Stimulated activated CD8-positive, alpha-beta memory T cell treated with anti-CD3 and anti-CD28 coated beads, Interleukin-4, amount 100 ng/mL, for 4 hours (primary cell): Measurements from ENCODE around the gene CCDC85C.

Source experiments
- DNase-seq, 2 donors: peaks; one replicate each; pipeline ENCODE4 v3.0.0-alpha.2; 2020; ENCODE audit warnings: low read depth in 2 of 2, low spot score in 1 of 2

Gene CCDC85C

DNA sequence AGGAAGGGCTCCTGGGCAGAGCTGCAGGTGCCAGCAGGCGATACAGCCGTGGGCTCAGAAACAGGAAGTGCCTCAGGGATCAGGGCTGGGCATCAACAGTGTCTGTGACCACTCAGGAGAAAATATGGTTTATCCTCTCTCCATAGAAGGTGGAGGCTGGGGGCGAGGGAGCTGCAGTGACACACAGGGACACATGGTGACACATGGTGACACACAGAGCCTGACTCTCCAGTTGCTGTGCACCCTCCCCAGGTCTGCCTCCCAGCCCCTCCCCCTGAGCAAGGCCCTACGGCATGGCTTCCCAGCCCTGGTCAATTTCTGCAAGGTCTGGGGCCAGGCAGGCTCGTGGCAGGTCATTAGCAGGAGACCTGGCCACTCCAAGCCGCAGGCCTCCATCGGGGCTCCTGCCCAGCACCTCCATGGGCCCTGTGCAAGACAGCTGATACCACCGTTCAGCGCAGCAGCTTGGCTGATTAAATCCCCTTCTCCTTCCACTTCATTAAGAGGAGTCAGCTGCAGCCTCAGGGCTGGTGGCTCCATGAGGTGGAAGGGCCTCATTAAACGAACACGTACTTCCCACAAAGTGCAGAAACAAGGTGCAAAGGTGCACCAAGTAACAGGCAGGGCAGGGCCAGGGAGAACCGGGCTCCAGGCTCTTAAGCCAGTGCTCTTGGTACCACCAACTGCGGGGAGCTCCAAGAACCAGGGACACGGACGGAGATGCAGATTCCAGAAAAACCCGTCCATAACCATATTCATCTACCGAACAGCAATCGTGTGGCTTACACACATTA lies 62.1 kb downstream of the CCDC85C start:
- no peak for DNase-seq

GRCh38 chr14:99541211-99541610 lies 62.8 kb downstream of the CCDC85C start:
- DNase-seq: no peak

- DNase-seq: no peak
These were observed 63.6 kb downstream of the CCDC85C start for GRCh38 chr14:99540196-99541032.

DNA sequence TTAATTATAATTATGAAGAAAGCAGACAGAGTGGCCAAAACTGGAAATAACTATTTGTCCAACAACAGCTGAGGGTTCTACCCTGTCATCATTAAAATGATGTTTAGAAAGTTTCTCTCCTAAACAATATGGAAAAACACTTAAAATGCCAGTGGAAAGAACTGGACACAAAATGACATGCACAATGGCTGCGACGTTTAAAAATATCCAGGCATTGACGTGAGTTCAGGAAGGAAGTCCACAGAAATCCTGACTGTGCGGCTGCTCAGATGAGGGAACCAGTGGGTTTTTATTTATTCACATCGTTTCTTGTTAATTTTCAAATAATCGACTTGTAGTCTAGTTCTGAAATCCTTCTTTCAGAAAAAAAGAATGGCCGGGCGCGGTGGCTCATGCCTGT lies 64.5 kb downstream of the CCDC85C start:
- no peak for DNase-seq

DNA sequence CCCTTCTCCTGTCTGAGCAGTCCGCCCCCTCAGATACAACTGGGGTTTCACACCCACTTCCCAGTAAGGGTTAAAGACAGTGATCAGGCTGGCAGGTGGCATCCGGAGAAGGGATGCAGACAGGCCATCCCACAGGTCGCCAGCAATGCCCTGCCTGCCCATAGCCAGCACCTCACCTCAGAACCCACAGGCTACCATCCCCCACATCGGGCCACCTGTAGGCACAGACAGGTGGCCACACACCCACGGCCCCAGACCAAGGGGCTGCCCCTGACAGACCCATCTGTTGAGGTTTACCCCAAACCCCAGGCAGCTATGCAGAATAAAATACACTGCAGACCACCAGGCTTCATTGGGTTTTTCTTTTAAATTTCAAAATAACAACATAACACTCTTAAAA lies 65.3 kb downstream of the CCDC85C start:
- DNase-seq: no peak

GRCh38 chr14:99538275-99538674 lies 65.7 kb downstream of the CCDC85C start:
- no peak for DNase-seq

DNA sequence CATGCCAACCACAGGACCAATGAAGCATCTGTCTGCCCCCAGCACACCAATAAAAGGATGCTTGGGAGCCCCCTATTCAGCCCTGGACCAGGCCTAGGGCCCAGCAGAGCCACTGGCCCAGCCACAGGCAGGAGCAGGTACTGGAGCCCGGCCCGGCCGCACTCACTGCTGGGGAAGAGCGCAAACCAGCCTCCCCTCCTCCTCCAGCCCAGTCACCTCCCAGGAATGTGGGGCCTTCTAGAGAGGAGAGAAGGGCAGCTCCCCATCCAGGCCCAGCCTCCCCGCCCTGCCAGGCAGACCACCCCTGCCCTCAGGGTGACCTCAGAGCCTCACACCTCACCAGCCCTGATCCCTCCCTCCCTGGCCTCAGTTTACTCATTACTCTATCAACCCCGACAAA lies 66.6 kb downstream of the CCDC85C start:
- DNase-seq: no peak

GRCh38 chr14:99535908-99536778 lies 67.9 kb downstream of the CCDC85C start:
- DNase-seq: no peak

GRCh38 chr14:99535448-99535847 lies 68.6 kb downstream of the CCDC85C start:
- DNase-seq: no peak

DNA sequence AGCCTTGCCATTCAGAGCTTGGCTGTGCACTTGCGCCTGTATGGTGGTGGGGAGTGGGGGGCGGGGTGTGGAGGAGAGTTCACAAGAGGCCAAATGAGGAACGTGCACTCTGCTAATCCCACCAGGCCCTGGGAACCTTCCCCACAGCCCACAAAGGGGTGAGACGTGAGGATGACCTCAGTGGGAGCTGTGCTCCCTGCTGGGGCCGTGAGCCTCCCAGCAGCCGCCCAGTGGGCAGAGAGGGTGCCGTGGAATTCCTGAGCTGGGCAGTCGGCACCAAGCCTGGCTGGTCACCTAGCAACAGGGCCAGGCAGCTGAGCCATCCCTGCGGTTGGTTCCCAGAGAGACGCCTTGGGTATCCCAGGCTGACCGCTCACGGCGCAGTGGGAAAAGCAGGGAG lies 69.1 kb downstream of the CCDC85C start:
- no peak for DNase-seq

- no peak for DNase-seq
These were observed 69.7 kb downstream of the CCDC85C start for GRCh38 chr14:99534333-99534732.

DNA sequence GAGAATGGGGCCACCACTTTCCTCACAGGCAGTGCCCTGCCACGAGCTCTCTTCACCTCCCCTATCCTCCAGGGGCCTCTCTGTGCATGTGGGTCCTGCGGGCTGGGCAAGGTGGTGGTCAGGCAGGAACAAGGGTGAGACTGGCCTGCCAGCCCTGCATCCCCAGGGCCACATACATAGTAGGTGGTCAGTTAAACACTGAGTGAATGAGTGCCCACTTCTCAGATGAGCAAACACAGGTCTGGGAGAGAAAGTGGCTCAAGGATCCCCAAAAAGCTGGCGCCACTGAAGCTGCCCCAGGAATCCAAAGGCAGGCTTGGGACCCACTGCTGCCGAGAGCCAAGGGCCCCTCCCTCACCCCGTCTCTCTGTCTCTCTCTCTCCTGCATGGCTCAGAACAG lies 71.7 kb downstream of the CCDC85C start:
- no peak for DNase-seq

GRCh38 chr14:99531251-99532096 lies 72.5 kb downstream of the CCDC85C start:
- DNase-seq: no peak

DNA sequence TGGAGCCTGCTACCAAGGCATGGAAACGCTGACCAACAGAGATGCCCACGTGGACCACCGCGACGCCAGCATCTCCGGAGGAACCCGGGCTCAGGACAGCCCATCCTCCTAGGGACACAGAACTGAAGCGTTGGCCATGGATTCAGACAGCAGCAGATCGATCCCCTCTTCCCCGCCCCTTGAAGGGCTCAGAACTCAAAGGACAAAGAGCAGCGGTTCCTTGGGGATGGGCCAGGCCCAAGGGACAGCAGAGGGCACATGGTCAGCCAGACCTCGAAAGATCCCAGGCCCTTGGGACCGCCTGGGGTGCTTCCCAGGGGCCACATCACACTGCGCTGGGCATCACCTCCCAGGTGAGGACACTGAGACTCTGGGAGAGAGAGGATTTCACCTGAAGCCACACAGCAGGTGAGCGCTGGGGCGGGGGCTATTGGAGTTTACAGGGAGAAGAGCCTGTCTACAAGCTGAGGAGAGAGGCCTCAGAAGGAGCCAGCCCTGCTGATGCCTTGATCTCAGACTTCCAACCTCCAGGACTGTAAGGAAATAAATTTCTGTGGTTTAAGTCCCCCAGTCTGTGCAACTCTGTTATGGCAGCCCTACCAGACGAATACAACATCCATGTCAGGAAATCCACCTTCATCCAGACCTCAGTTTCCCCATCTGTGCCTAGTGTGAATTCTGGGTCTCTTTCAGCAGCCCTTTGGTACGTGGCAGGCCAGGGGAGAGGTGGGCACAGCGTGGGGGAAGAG lies 73.4 kb downstream of the CCDC85C start:
- DNase-seq: no peak

DNA sequence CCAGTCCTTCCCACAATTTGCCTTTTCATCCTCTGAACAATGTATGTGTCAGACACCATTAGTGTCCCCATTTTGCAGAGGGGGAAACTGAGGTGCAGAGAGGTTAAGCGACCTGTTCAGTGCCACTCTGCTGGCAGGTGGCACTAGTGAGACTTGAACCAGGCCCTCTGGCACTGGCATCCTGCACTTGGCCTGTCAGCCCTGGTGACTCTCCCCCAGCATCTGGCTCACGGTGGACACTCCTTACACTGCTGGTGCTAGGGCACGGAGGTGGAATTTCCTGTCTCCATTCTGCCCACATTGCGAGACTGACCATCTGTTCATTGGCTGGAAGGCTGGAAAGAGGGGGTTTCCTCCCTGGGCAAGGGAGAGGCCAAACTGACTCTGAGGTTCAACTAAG lies 74.1 kb downstream of the CCDC85C start:
- no peak for DNase-seq

- DNase-seq: no peak
These were observed 76.5 kb downstream of the CCDC85C start for GRCh38 chr14:99527427-99528076.

DNA sequence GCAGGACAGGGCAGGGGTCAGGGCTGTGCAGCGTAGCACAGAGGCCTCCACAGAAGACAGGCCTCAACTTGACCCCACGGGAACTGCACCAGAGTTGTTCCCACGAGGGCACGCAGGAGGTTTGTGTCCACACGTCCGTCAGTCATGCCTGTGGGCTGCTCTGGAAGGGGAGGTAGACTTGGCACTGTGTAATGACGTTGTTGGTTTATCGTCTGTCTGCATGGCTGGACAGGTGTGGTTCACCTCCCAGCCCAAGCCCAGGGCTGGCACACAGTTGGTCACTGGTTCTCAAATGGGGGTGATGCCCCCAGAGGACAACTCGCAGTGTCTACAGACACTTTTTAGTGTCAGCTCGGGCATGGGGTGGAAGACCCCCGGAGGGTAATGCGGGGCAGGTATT lies 77.0 kb downstream of the CCDC85C start:
- DNase-seq: no peak

GRCh38 chr14:99525699-99526080 lies 78.3 kb downstream of the CCDC85C start:
- no peak for DNase-seq
